Measurements from ENCODE around the gene GPR158.

GRCh38 chr10:25191162-25191895 lies 16.5 kb downstream of the GPR158 start:
- no peak for TF ChIP-seq CTCF (IDR thresholded peaks at IDR 0.05; ENCODE audit: borderline replicate concordance, extremely low read depth, low read length, poor library complexity, severe bottlenecking)
- no peak for TF ChIP-seq EZH2 (IDR thresholded peaks at IDR 0.05; ENCODE audit: borderline replicate concordance, low read depth, low read length, severe bottlenecking)
